ENCODE measurements around the gene RIC8B. TPM values are rescaled to one million over a fixed set of nuclear protein-coding genes. Genes with fewer than 3 reads are reported as not detected.

RIC8B gene
- polyA plus RNA-seq, 1 donor (not counting 4 experiments of a cell fraction or from before 2014, with no cell fraction given) = 6.8 TPM

GRCh38 chr12:106902053-106902452, 127.6 kb downstream of the RIC8B start:
- no peaks in the 10 kb centered on the region for H3K9me1 ChIP-seq (ENCODE audit: control insufficient read depth, extremely low read depth, insufficient read depth, low read length)
- H3K4me2 ChIP-seq (ENCODE audit: control insufficient read depth, extremely low read depth, insufficient read depth, low read depth, low read length) = no peak overlapping the region
- no peak overlapping the region for H3K4me3 ChIP-seq (ENCODE audit: control insufficient read depth in 2 of 3, extremely low read depth in 1 of 3, insufficient read depth in 2 of 3, low read depth in 1 of 3, low read length in 3 of 3)
- FAIRE-seq (no peak), DNase-seq (ENCODE audit: low read depth, low spot score) (no peak)
- no peaks in the 10 kb centered on the region for H3K79me2 ChIP-seq (ENCODE audit: control insufficient read depth, insufficient read depth, low read length)
- H3K36me3 ChIP-seq (ENCODE audit: control insufficient read depth in 2 of 2, extremely low read depth in 1 of 2, insufficient read depth in 2 of 2, low read length in 2 of 2) = no peaks in the 10 kb centered on the region
- no peaks in the 10 kb centered on the region for H4K20me1 ChIP-seq (ENCODE audit: control insufficient read depth, extremely low read depth, insufficient read depth, low read length)
- H3K9me3 ChIP-seq (ENCODE audit: control insufficient read depth, low read depth, low read length) = no peaks in the 10 kb centered on the region
- peaks cover 3% of the 10 kb centered on the region for H3K4me1 ChIP-seq (ENCODE audit: control insufficient read depth, extremely low read depth, insufficient read depth, low read length)
- dilution Hi-C loops (cut with MboI; ENCODE audit: extremely low pct_ligation_motif_present, low sequenced_read_pairs) = no loop called here
- no peak overlapping the region for H2AFZ ChIP-seq (ENCODE audit: control insufficient read depth, low read length)
- no peak overlapping the region for H3K9ac ChIP-seq (ENCODE audit: control insufficient read depth, extremely low read depth, insufficient read depth, low read length)
- no peaks in the 10 kb centered on the region for H3K27me3 ChIP-seq (ENCODE audit: control insufficient read depth, extremely low read depth, insufficient read depth, low read length)
- TF ChIP-seq CTCF (optimal IDR thresholded peaks at IDR 0.05 in 1 of 3, IDR thresholded peaks at IDR 0.05 in 1 of 3, conservative IDR thresholded peaks at IDR 0.05 in 1 of 3; ENCODE audit: extremely low read depth in 1 of 3, insufficient read depth in 2 of 3, low read length in 3 of 3) (no peak), EZH2 (IDR thresholded peaks at IDR 0.05; ENCODE audit: low read length) (no peak)
- no peak overlapping the region for H3K27ac ChIP-seq (ENCODE audit: control insufficient read depth, insufficient read depth, low read length)

GRCh38 chr12:106903241-106903945, 128.9 kb downstream of the RIC8B start:
- H3K9me1 ChIP-seq (ENCODE audit: control insufficient read depth, extremely low read depth, insufficient read depth, low read length) = no peaks in the 10 kb centered on the region
- H3K4me3 ChIP-seq (ENCODE audit: control insufficient read depth in 2 of 3, extremely low read depth in 1 of 3, insufficient read depth in 2 of 3, low read depth in 1 of 3, low read length in 3 of 3) = peak overlapping the region; percentile 12 to 69 (median 54)
- peak overlapping the region; percentile 90 for H2AFZ ChIP-seq (ENCODE audit: control insufficient read depth, low read length)
- H4K20me1 ChIP-seq (ENCODE audit: control insufficient read depth, extremely low read depth, insufficient read depth, low read length) = no peaks in the 10 kb centered on the region
- H3K9ac ChIP-seq (ENCODE audit: control insufficient read depth, extremely low read depth, insufficient read depth, low read length) = peak overlapping the region; percentile 49
- TF ChIP-seq CTCF (optimal IDR thresholded peaks at IDR 0.05 in 1 of 3, IDR thresholded peaks at IDR 0.05 in 1 of 3, conservative IDR thresholded peaks at IDR 0.05 in 1 of 3; ENCODE audit: extremely low read depth in 1 of 3, insufficient read depth in 2 of 3, low read length in 3 of 3) = no peak
- no peak for TF ChIP-seq EZH2 (IDR thresholded peaks at IDR 0.05; ENCODE audit: low read length)
- no peaks in the 10 kb centered on the region for H3K9me3 ChIP-seq (ENCODE audit: control insufficient read depth, low read depth, low read length)
- dilution Hi-C loops (cut with MboI; ENCODE audit: extremely low pct_ligation_motif_present, low sequenced_read_pairs) = no loop called here
- H3K36me3 ChIP-seq (ENCODE audit: control insufficient read depth in 2 of 2, extremely low read depth in 1 of 2, insufficient read depth in 2 of 2, low read length in 2 of 2) = no peaks in the 10 kb centered on the region
- FAIRE-seq = no peak
- H3K79me2 ChIP-seq (ENCODE audit: control insufficient read depth, insufficient read depth, low read length) = no peaks in the 10 kb centered on the region
- no peak overlapping the region for H3K27ac ChIP-seq (ENCODE audit: control insufficient read depth, insufficient read depth, low read length)
- no peaks in the 10 kb centered on the region for H3K27me3 ChIP-seq (ENCODE audit: control insufficient read depth, extremely low read depth, insufficient read depth, low read length)
- H3K4me1 ChIP-seq (ENCODE audit: control insufficient read depth, extremely low read depth, insufficient read depth, low read length) = peaks cover 3% of the 10 kb centered on the region
- no peak for DNase-seq (ENCODE audit: low read depth, low spot score)
- H3K4me2 ChIP-seq (ENCODE audit: control insufficient read depth, extremely low read depth, insufficient read depth, low read depth, low read length) = peak overlapping the region; percentile 95

Data from keratinocyte (primary cell).